ENCODE measurements around the gene C15orf62. TPM values are rescaled to one million over a fixed set of nuclear protein-coding genes. Genes with fewer than 3 reads are reported as not detected.
A peak's percentile ranks its signal among the peaks of the same experiment; 100 is the strongest.

C15orf62 gene
- total and polyA plus RNA-seq, 2 donors from 2014 or later: 0.47 to 1.4 TPM

DNA sequence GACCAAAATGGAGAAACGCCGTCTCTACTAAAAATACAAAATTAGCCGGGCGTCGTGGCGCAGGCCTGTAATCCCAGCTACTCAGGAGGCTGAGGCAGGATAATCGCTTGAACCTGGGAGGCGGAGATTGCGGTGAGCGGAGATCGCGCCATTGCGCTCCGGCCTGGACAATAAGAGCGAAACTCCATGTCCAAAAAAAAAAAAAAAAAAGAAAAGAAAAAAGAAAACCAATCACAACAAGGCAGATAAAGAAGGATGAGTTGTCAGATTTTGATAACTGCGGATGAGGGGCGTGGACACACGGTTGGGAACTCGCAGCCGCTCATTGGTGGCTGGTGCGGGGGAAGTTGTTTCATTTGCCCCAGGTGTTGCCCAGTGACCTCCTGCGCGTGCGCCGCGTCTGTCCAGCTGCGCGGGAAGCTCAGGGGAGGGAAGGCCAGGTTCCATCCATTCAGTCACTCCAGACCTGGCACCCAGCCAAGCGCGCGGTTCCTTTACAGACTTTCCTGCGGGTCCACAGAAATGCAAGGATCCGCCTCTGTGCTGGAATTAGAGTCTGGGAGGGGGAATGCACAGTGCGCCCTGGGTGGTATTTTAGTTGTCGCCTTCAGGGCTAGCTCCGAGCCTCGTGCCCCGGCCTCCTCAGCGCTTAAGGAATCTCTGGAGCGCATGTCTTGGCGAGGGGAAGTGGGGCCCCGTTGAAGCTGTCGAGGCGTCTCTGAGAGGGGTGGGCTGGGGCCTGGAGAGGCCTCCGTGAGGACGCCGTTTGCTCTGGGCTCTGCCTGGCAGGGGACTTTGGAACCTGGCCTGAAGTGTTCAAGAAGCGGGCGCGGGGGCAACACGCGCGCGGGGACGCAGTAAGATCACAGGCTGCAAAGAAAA is 6.6 kb upstream of the C15orf62 start:
- Histone ChIP-seq H3K9me3 (ENCODE audit: control insufficient read depth in 2 of 3, insufficient read depth in 1 of 3, low read length in 3 of 3) (no peaks in the 10 kb centered on the region), H3K27ac (ENCODE audit: low read depth in 2 of 2, low read length in 2 of 2) (peak overlapping the region; percentile 56 to 86), H3K9ac (ENCODE audit: low read length in 3 of 3) (peak overlapping the region in 1 of 3 donors; percentile 51), H3K36me3 (ENCODE audit: control insufficient read depth in 2 of 3, insufficient read depth in 3 of 3, low read length in 3 of 3) (no peaks in the 10 kb centered on the region), H3K27me3 (ENCODE audit: control insufficient read depth, insufficient read depth, low read length) (no peaks in the 10 kb centered on the region), H3K4me3 (ENCODE audit: low read length in 3 of 3) (peak overlapping the region; percentile 4 to 64 (median 55)), H3K4me1 (ENCODE audit: control insufficient read depth in 2 of 3, insufficient read depth in 2 of 3, low read depth in 1 of 3, low read length in 3 of 3) (peaks cover 0 to 12% (median 7%) of the 10 kb centered on the region in 3 donors)
- DNase-seq: peak; percentile 83 to 92 (median 89)
- intact Hi-C loops (cut with DNase I): no loop called here
- no peak for FAIRE-seq
- TF ChIP-seq, protein P1, sequence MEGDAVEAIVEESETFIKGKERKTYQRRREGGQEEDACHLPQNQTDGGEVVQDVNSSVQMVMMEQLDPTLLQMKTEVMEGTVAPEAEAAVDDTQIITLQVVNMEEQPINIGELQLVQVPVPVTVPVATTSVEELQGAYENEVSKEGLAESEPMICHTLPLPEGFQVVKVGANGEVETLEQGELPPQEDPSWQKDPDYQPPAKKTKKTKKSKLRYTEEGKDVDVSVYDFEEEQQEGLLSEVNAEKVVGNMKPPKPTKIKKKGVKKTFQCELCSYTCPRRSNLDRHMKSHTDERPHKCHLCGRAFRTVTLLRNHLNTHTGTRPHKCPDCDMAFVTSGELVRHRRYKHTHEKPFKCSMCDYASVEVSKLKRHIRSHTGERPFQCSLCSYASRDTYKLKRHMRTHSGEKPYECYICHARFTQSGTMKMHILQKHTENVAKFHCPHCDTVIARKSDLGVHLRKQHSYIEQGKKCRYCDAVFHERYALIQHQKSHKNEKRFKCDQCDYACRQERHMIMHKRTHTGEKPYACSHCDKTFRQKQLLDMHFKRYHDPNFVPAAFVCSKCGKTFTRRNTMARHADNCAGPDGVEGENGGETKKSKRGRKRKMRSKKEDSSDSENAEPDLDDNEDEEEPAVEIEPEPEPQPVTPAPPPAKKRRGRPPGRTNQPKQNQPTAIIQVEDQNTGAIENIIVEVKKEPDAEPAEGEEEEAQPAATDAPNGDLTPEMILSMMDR (IDR thresholded peaks at IDR 0.05; ENCODE audit: borderline replicate concordance, extremely low read depth, insufficient read depth): no peak

DNA sequence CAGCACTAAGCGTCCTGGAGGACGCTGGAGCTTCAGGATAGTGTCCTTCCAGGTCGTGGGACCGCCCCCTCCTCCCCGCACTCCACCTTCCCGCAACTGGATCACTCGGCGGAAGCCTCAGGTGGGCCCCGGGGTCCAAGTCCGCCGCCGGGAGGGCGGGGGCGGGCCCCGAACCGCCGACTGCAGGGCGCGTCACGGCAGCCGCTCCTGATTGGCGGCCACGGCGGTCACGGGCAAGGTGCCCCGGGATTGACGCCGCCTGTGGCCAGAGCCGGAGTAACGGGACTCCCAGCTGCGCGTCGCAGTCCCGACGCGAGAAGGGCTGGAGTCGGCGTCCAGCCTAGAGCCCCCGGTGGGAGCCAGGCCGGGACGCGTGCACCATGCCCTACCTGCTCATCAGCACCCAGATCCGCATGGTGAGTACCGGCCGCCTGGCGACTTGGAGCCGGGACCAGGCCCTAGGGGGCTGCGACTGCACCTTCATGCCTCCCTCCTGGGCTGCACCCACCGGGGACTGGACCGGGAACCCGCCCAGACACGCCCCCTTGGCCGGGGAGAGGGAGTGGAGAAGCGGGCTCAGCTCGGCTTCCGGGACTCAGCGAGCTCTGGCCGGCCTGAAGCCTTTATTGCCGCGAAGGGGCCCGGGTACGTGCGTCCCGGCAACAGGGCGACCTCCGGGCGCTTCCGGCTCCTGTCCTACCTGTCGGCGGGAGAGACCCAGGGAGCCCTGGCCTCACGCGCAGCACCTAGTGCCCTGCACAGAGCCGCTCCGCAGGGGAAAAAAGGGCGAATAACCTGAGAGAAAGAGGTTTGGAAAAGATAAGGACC is 5.8 kb upstream of the C15orf62 start, which contains the start of gene GCHFR:
Gene GCHFR (plus strand): TSS at position 268 of the 828 bp plus-strand sequence. CDS start 113 bp downstream, at position 381.
- DNase-seq (peak; percentile 85 to 94 (median 89)), FAIRE-seq (no peak)
- peak within 1 kb of the TSS in 2 of 3 donors; percentile 51 to 65 for H3K9ac ChIP-seq (ENCODE audit: low read length in 3 of 3)
- H3K36me3 ChIP-seq (ENCODE audit: control insufficient read depth in 2 of 3, insufficient read depth in 3 of 3, low read length in 3 of 3): no peaks in the 10 kb centered on the region
- H3K4me1 ChIP-seq (ENCODE audit: control insufficient read depth in 2 of 3, insufficient read depth in 2 of 3, low read depth in 1 of 3, low read length in 3 of 3): peaks cover 0 to 15% (median 7%) of the 10 kb centered on the region in 3 donors
- H3K9me3 ChIP-seq (ENCODE audit: control insufficient read depth in 2 of 3, insufficient read depth in 1 of 3, low read length in 3 of 3): no peaks in the 10 kb centered on the region
- no peaks in the 10 kb centered on the region for H3K27me3 ChIP-seq (ENCODE audit: control insufficient read depth, insufficient read depth, low read length)
- intact Hi-C loops (cut with DNase I): no loop called here
- H3K27ac ChIP-seq (ENCODE audit: low read depth in 2 of 2, low read length in 2 of 2): peak within 1 kb of the TSS; percentile 56 to 86
- peak within 1 kb of the TSS; percentile 44 to 74 (median 55) for H3K4me3 ChIP-seq (ENCODE audit: low read length in 3 of 3)
- TF ChIP-seq, protein P1 (IDR thresholded peaks at IDR 0.05; ENCODE audit: borderline replicate concordance, extremely low read depth, insufficient read depth): no peak

DNA sequence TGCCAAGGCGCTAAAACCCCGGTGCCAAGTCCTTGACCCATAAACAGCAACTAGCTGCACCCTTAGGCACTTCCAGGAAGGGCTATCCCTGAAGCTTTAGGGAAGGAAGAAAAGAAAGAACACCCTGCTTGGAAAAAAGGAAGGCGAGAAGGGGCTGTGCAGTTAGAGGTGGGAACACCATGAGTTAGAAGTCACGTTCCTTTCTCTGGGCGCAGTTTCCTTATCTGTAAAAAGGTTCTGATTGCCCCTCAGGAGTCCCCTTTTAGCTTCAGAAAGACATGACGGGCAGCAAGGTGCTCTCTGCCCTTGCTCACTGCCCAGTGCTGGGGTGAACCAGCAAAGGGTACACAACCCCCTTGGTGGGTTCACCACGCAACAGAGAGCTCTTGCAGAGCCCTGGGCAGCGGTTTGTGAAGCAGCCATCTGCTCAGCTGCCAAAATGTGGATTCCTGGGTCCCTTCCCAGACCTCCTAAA is 5.1 kb upstream of the C15orf62 start:
- Histone ChIP-seq H3K4me3 (ENCODE audit: low read length in 3 of 3) (peak overlapping the region; percentile 28 to 74 (median 55)), H3K27me3 (ENCODE audit: control insufficient read depth, insufficient read depth, low read length) (no peaks in the 10 kb centered on the region), H3K9ac (ENCODE audit: low read length in 3 of 3) (peak overlapping the region in 2 of 3 donors; percentile 42 to 65), H3K4me1 (ENCODE audit: control insufficient read depth in 2 of 3, insufficient read depth in 2 of 3, low read depth in 1 of 3, low read length in 3 of 3) (peaks cover 0 to 15% (median 7%) of the 10 kb centered on the region in 3 donors), H3K27ac (ENCODE audit: low read depth in 2 of 2, low read length in 2 of 2) (peak overlapping the region; percentile 56 to 86), H3K36me3 (ENCODE audit: control insufficient read depth in 2 of 3, insufficient read depth in 3 of 3, low read length in 3 of 3) (no peaks in the 10 kb centered on the region), H3K9me3 (ENCODE audit: control insufficient read depth in 2 of 3, insufficient read depth in 1 of 3, low read length in 3 of 3) (no peaks in the 10 kb centered on the region)
- DNase-seq (peak in 1 of 5 donors; percentile 42), FAIRE-seq (no peak)
- intact Hi-C loops (cut with DNase I): no loop called here
- TF ChIP-seq, protein P1 (IDR thresholded peaks at IDR 0.05; ENCODE audit: borderline replicate concordance, extremely low read depth, insufficient read depth): no peak

Data from kidney (tissue), 14 donors.